ENCODE results near the gene ANTXR1.

ANTXR1 gene

DNA sequence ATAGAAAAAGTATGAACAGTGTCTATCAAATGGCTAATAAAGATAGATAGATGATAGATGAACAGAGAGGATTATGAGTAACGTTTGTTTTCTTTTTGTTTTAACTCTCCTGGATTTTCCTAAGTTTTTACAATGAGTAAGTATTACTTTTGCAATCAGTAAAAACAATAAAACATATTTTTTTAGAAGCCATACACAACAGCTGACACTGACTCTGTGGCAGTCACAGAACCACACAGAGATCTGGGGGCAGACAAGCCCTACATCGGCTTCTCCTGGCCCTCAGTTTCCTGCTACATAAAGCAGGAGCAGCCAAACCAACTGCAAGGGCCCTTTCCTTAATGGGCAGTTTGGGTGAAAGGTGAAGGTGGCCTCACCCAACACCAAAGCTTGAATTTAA, 63.6 kb downstream of the ANTXR1 start:
- no peak for DNase-seq

- DNase-seq: no peak
Measured at GRCh38 chr2:69077252-69077950, 64.4 kb downstream of the ANTXR1 start.

GRCh38 chr2:69080071-69080470, 67.1 kb downstream of the ANTXR1 start:
- DNase-seq: no peak

GRCh38 chr2:69081001-69081580, 68.1 kb downstream of the ANTXR1 start:
- no peak for DNase-seq

DNA sequence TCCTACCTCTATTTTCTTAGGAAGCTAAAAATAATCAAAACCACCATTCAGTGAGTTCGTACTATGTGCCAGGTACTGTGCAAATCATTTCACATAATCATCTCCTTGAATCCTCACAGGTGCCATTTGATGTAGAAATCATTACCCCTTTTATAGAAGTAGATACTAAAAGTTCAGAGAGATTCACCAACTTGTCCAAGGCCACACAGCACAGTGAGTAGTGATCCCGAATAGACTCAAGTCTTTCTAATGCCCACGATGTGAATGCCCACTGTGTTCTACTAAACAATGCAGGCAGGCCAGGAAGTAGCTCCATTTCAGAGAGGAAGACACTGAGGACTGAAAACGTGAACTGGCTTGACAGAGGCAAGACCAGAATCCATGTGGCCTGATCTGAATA, 68.8 kb downstream of the ANTXR1 start:
- no peak for DNase-seq

GRCh38 chr2:69082430-69082997, 69.5 kb downstream of the ANTXR1 start:
- DNase-seq: no peak

GRCh38 chr2:69083235-69083748, 70.3 kb downstream of the ANTXR1 start:
- no peak for DNase-seq

- DNase-seq: no peak
Measured at GRCh38 chr2:69084492-69084891, 71.5 kb downstream of the ANTXR1 start.

GRCh38 chr2:69086466-69086865, 73.5 kb downstream of the ANTXR1 start:
- no peak for DNase-seq

- DNase-seq: no peak
Measured at GRCh38 chr2:69087211-69087911, 74.4 kb downstream of the ANTXR1 start.

GRCh38 chr2:69087912-69088240, 74.9 kb downstream of the ANTXR1 start:
- no peak for DNase-seq

- DNase-seq: no peak
Measured at GRCh38 chr2:69088466-69088865, 75.5 kb downstream of the ANTXR1 start.

DNA sequence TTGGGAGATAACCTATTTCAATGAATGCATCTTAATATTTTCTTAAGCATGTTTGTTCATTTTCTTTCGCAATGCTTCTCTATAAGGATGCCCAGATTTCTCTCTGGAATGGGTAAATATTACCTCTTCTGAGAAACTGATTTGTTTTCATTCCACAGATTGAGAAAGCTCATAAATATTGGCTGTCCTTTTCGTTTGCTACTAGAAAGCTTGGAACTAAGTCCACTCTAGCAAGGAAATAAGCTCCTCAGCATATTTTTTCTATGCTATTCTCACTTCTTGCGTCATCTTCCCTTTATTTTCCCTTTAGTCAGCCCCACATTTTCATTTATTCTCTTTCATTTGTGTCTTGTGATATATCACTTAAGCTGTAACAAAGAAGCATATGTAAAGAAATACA, 76.3 kb downstream of the ANTXR1 start:
- DNase-seq: no peak

GRCh38 chr2:69089998-69090397, 77.0 kb downstream of the ANTXR1 start:
- DNase-seq: no peak

DNA sequence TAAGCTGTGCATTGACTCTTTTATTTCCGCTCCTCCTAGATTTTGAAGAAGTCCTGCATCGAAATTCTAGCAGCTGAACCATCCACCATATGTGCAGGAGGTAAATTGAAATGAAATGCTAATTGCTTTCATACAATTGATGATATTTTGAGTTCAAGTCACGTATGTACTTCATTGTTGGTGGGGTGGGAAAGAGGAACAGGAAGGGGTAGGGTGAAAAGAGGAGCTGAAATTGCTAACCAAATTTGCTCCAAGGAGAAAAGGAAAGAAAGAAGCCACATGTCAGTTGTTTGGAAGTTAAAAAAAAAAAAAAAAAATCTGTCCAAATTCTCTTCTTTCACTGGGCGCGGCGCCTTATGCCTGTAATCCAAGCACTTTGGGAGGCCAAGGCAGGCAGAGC, 77.8 kb downstream of the ANTXR1 start:
- DNase-seq: no peak

DNA sequence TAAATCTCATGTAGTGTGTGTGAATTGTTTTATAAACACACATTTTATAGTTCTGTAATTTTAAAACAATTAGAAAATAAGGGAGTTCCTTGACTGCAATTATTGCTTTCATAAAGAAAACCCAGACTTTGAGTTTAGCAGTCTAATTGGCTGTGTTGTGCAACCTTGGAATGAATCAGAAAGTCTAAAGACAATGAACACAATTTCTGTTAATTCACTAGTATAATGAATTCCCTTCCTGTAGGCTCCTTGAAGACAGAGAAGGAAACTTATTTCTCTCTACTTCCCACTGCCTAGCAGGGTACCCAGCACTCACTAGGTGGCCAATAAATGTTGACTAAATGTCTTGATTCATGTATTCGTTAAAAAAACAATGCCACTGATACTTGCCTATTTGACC, 79.9 kb downstream of the ANTXR1 start:
- DNase-seq: no peak

DNA sequence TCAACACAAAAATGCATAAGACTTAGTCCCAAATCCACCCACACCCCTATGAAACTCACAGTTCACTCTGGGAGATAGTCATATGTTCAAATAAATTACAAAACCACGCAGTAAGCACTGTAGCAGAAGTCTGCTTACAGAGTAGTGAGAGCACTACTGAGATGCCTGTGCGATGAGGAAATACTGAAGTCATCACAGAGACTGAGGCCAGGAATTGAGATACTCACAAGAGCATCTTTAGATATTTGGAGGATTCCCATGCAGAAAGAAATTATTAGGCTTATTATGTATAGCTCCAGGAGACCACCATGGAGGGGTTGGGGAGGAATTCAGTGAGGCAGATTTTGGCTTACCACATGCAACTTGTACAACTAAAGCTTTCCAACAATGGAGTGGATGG, 82.3 kb downstream of the ANTXR1 start:
- DNase-seq: no peak

DNA sequence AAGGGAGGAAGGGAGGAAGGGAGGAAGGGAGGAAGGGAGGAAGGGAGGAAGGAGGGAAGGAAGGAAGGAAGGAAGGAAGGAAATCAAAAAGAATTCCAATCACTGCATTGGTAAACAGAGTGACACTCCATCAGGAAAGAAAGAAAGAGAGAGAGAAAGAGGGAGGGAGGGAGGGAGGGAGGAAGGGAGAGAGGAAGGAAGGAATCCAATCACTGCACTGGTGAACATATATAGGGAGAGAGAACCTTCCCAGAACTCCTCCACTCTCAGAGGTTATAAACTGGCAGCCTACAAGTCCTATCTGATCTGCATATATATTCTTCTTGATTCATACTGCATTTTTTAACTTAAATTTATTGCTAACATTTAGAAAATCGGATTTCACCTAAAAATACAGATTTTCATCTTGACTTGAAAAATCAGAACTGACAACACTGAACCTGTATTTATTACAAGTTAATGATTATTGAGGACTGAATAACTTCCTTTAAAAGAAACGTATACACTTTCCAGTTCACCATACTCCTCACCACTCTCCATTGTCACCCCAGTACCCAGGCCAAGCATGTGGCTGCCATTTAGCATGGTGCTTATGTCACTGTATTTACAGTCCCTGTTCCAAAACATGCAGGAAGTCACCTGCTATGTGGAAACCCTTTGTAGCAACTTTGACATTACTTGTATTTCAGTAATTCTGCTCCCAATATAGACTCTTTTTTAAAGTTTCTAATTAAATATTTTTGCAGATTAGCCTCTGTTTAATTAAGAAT, 83.5 kb downstream of the ANTXR1 start:
- DNase-seq: no peak

GRCh38 chr2:69097148-69097610, 84.2 kb downstream of the ANTXR1 start:
- no peak for DNase-seq

DNA sequence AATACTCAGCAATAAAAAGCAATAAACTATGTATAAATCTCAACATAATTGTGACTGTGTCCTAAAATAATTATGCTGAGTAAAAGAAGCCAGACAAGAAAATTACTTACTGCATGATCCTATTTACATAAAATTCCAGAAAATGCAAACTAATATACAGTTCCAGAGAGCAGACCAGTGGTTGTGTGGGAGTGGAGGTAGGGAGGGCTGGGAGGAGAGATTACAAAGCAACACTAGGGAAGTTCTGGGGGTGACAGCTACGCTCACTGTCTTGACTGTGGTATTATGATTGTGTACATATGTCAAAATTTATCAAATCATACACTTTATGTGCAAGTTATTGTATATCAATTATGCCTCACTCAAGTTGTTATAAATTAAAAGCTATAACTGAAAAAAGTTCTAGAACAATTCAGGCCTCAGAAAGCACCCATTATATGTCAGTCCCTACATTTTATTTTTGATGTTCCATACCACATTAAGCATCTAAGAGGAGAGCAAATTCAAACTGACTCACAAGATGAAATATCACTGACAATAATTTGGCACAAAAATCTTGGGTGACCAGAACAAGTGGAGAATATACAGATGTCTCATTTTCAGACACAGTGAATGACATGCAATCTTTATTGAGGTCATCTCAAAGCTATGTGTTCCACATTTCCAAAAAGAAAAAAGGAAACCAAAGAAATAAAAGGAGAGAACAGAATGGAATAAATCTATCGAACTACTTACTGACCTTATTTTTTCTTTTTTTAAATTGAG, 85.1 kb downstream of the ANTXR1 start:
- no peak for DNase-seq

GRCh38 chr2:69099541-69099940, 86.6 kb downstream of the ANTXR1 start:
- DNase-seq: no peak

- no peak for DNase-seq
Measured at GRCh38 chr2:69100220-69100723, 87.3 kb downstream of the ANTXR1 start.

Data from activated gamma-delta T cell (primary cell).